ENCODE data around the gene PAQR9.

DNA sequence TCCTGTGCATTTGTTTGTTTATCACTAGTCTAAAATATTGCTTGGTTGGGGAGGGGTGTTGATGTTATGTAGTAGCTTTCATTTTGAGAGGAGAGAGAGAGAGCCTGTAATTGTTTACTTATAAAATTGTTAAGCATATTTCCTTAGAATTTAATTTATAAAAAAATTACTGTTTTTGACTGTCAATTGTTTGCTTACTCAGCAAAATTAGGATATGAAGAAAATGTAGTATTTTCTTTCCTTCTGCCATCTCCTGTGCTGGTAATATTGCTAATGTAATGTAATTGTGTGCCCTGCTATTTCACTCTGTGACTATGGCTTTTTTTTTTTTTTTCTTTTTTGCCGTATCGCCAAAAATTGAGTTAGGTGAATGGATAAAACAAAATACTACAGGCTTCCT is 41.3 kb upstream of the PAQR9 start:
- TF ChIP-seq SPI1 (IDR thresholded peaks at IDR 0.05; ENCODE audit: low read depth, low read length) (no peak), POLR2AphosphoS5 (IDR thresholded peaks at IDR 0.05; ENCODE audit: low read depth, low read length) (no peak), TAF1 (IDR thresholded peaks at IDR 0.05; ENCODE audit: low read depth, low read length) (no peak)

Data from GM12891 (cell line).